IPS-NIHi7 (cell line): ENCODE measurements around the gene RIPPLY3.

ENCODE experiments used
- DNase-seq: peaks from one replicate; pipeline ENCODE4 v3.0.0; 2012; ENCODE audit warnings: mixed read lengths; ENCODE audit errors: extremely low spot score

RIPPLY3 gene

GRCh38 chr21:37006486-37007291, at the start of gene RIPPLY3:
Gene RIPPLY3, plus strand, starts transcription at chr21:37006702. Its CDS starts 71 bp downstream, at chr21:37006773.
- DNase-seq = peak; percentile 50

- peak; percentile 21 for DNase-seq
Observed at GRCh38 chr21:36959020-36959835, 47.3 kb upstream of the RIPPLY3 start.

GRCh38 chr21:36960676-36961284, 45.7 kb upstream of the RIPPLY3 start:
- DNase-seq = no peak

- no peak for DNase-seq
Observed at GRCh38 chr21:36962098-36962780, 44.3 kb upstream of the RIPPLY3 start.

GRCh38 chr21:36964398-36964797, 42.1 kb upstream of the RIPPLY3 start:
- no peak for DNase-seq

GRCh38 chr21:36964827-36965719, 41.4 kb upstream of the RIPPLY3 start:
- DNase-seq = no peak

- no peak for DNase-seq
Observed at GRCh38 chr21:36965720-36966065, 40.8 kb upstream of the RIPPLY3 start.

- peak; percentile 71 for DNase-seq
Observed at GRCh38 chr21:36966066-36966820, 40.3 kb upstream of the RIPPLY3 start, which contains the start of gene HLCS. Gene HLCS, minus strand, starts transcription at chr21:36966669. Its CDS starts 31 bp downstream, at chr21:36966638.

GRCh38 chr21:36966821-36967768, 39.4 kb upstream of the RIPPLY3 start:
- DNase-seq = no peak

GRCh38 chr21:36968414-36968813, 38.1 kb upstream of the RIPPLY3 start:
- no peak for DNase-seq

- DNase-seq = no peak
Observed at GRCh38 chr21:36968976-36969375, 37.5 kb upstream of the RIPPLY3 start.

GRCh38 chr21:36973986-36974850, 32.3 kb upstream of the RIPPLY3 start:
- no peak for DNase-seq

- no peak for DNase-seq
Observed at GRCh38 chr21:36974851-36975192, 31.7 kb upstream of the RIPPLY3 start.

GRCh38 chr21:36976228-36976861, 30.2 kb upstream of the RIPPLY3 start:
- no peak for DNase-seq

GRCh38 chr21:36976882-36977651, 29.4 kb upstream of the RIPPLY3 start:
- peak; percentile 55 for DNase-seq

- peak; percentile 22 for DNase-seq
Observed at GRCh38 chr21:36980280-36981048, 26.0 kb upstream of the RIPPLY3 start.
